Left lobe of liver (tissue), 2 donors: ENCODE data around the gene RBM3. TPM values are rescaled to one million over a fixed set of nuclear protein-coding genes. Genes with fewer than 3 reads are reported as not detected.

ENCODE experiments used
- ATAC-seq: fragments of 200-7000 bp; cut with Tn5 transposase; one replicate; pipeline ENCODE4 v1.9.1; 2020; ENCODE audit warnings: mild to moderate bottlenecking, moderate library complexity
- DNase-seq: peaks from one replicate; pipeline ENCODE4 v3.0.0-alpha.2; 2020; ENCODE audit warnings: low spot score
- total RNA-seq: library from RNA; stranded (reverse); gene quantifications from one replicate; pipeline ENCODE4 v1.2.1, GENCODE V29; 2021
- donor health status: DM: no; HTN: no; CAD: no; lungs with moderate emphysema.
- donor health status: DM: no; HTN: yes; CAD: no.

The RBM3 gene
- total RNA-seq, 1 donor from 2014 or later, result 20.6 TPM

GRCh38 chrX:48575642-48576041, 1.4 kb downstream of the RBM3 start:
- ATAC-seq (no peak), DNase-seq (no peak)

GRCh38 chrX:48576108-48576507, 1.8 kb downstream of the RBM3 start:
- ATAC-seq (no peak), DNase-seq (no peak)

- ATAC-seq (no peak), DNase-seq (no peak)
These were observed 4.4 kb downstream of the RBM3 start for GRCh38 chrX:48578661-48579128.

- no peak for ATAC-seq
- DNase-seq, result no peak
These were observed 5.0 kb downstream of the RBM3 start for GRCh38 chrX:48579259-48579658.

GRCh38 chrX:48580662-48581061, 6.4 kb downstream of the RBM3 start:
- ATAC-seq, result no peak

GRCh38 chrX:48584698-48585097, 10.4 kb downstream of the RBM3 start:
- ATAC-seq, result no peak
- DNase-seq, result no peak

More at GRCh38 chrX:48580662-48581061, 6.4 kb downstream of the RBM3 start:
- DNase-seq, result no peak

GRCh38 chrX:48589482-48590162, 15.3 kb downstream of the RBM3 start:
- ATAC-seq, result peak; percentile 56

GRCh38 chrX:48590203-48591103, 16.2 kb downstream of the RBM3 start:
- no peak for DNase-seq

More at GRCh38 chrX:48589482-48590162, 15.3 kb downstream of the RBM3 start:
- peak; percentile 47 for DNase-seq

GRCh38 chrX:48591255-48591791, 17.0 kb downstream of the RBM3 start:
- peak; percentile 78 for ATAC-seq

More at GRCh38 chrX:48590203-48591103, 16.2 kb downstream of the RBM3 start:
- ATAC-seq, result no peak

GRCh38 chrX:48592971-48593370, 18.7 kb downstream of the RBM3 start:
- no peak for ATAC-seq
- DNase-seq, result no peak

More at GRCh38 chrX:48591255-48591791, 17.0 kb downstream of the RBM3 start:
- DNase-seq, result peak; percentile 50

- ATAC-seq, result no peak
- no peak for DNase-seq
These were observed 21.6 kb downstream of the RBM3 start for GRCh38 chrX:48595929-48596328.

- ATAC-seq, result peak; percentile 90
These were observed 23.3 kb downstream of the RBM3 start, which contains the start of gene WDR13 for GRCh38 chrX:48597353-48598264. Gene WDR13 (plus strand): TSS chrX:48597492. CDS start chrX:48597997, 505 bp downstream.

GRCh38 chrX:48598614-48599013, 24.3 kb downstream of the RBM3 start:
- ATAC-seq (no peak), DNase-seq (no peak)

More at GRCh38 chrX:48597353-48598264, 23.3 kb downstream of the RBM3 start, which contains the start of gene WDR13:
- DNase-seq, result peak; percentile 92

- ATAC-seq (no peak), DNase-seq (no peak)
These were observed 25.1 kb downstream of the RBM3 start for GRCh38 chrX:48599341-48599740.

GRCh38 chrX:48600226-48600625, 25.9 kb downstream of the RBM3 start:
- ATAC-seq, result no peak

GRCh38 chrX:48601741-48602394, 27.6 kb downstream of the RBM3 start:
- no peak for DNase-seq
- no peak for ATAC-seq

More at GRCh38 chrX:48600226-48600625, 25.9 kb downstream of the RBM3 start:
- no peak for DNase-seq

- DNase-seq (no peak), ATAC-seq (no peak)
These were observed 30.4 kb downstream of the RBM3 start for GRCh38 chrX:48604701-48605100.

GRCh38 chrX:48606091-48606490, 31.8 kb downstream of the RBM3 start:
- DNase-seq (no peak), ATAC-seq (no peak)

GRCh38 chrX:48611703-48612102, 37.4 kb downstream of the RBM3 start:
- ATAC-seq (no peak), DNase-seq (no peak)
